Thyroid gland (tissue), 4 donors: ENCODE measurements around the gene WDR64. TPM values are rescaled to one million over a fixed set of nuclear protein-coding genes. Genes with fewer than 3 reads are reported as not detected.

Experiments used
- DNase-seq, 2 donors: peaks; one replicate each; pipeline ENCODE4 v3.0.0-alpha.2; 2019
- H3K27ac ChIP-seq, 3 donors: fragments of 200-600 bp; sonication (generic); 1 replicate in 2 of 3; 2 replicates in 1 of 3; pipeline ENCODE4 v1.5.1; 2016 to 2019; ENCODE audit warnings: mild to moderate bottlenecking in 1 of 3, moderate library complexity in 1 of 3
- H3K27me3 ChIP-seq: fragments of 200-600 bp; sonication (generic); one replicate; pipeline ENCODE4 v1.5.1; 2019
- H3K36me3 ChIP-seq, 2 donors: fragments of 200-600 bp; sonication (generic); one replicate each; pipeline ENCODE4 v1.5.1; 2016 to 2019
- H3K4me1 ChIP-seq, 2 donors: fragments of 200-600 bp; sonication (generic); one replicate each; pipeline ENCODE4 v1.5.1; 2017 to 2019
- H3K4me3 ChIP-seq, 3 donors: fragments of 200-600 bp; sonication (generic); replicated peaks in 1 of 3; 1 replicate in 2 of 3; 2 replicates in 1 of 3; pipeline ENCODE4 v1.5.1; 2016; ENCODE audit warnings: mild to moderate bottlenecking in 1 of 3
- H3K9me3 ChIP-seq: fragments of 200-600 bp; sonication (generic); one replicate; pipeline ENCODE4 v1.5.1; 2017
- POLR2A ChIP-seq, 2 donors: fragments of 450-650 bp; IDR thresholded peaks; one replicate each; pipeline ENCODE4 v1.6.1; 2017; ENCODE audit warnings: antibody characterized with exemption in 2 of 2, mild to moderate bottlenecking in 2 of 2, moderate library complexity in 1 of 2
- WGBS, 2 donors: methylation state at CpG; one replicate each; pipeline ENCODE4 v1.1.5; 2017; 5-methylcytosine and 5-hydroxymethylcytosine counted together
- intact Hi-C: fragments of 100-400 bp; cut with DNase I; formaldehyde crosslinking; loops from one replicate; pipeline ENCODE4 v1.15.1; 2023
- total RNA-seq, 4 donors: library from RNA; depleted of rRNA; stranded (reverse); fragments of >200 nt; gene quantifications; one replicate each; pipeline ENCODE4 v1.2.3, GENCODE V29; 2016
- TF ChIP-seq, protein P1 (sequence below), 6 experiments: fragments of 200-600 bp in 3 of 6; fragments of 450-650 bp in 3 of 6; sonication (generic) in 3 of 6; IDR thresholded peaks; one replicate each; pipeline ENCODE4 v1.5.1; 2016 to 2019; ENCODE audit warnings: antibody characterized with exemption in 6 of 6, mild to moderate bottlenecking in 2 of 6, inconsistent platforms in 1 of 6, moderate library complexity in 1 of 6

The WDR64 gene
- total RNA-seq, 4 donors from 2014 or later: not detected

- DNase-seq: no peak
- no peak for TF ChIP-seq POLR2A (IDR thresholded peaks at IDR 0.05)
- TF ChIP-seq, protein P1, sequence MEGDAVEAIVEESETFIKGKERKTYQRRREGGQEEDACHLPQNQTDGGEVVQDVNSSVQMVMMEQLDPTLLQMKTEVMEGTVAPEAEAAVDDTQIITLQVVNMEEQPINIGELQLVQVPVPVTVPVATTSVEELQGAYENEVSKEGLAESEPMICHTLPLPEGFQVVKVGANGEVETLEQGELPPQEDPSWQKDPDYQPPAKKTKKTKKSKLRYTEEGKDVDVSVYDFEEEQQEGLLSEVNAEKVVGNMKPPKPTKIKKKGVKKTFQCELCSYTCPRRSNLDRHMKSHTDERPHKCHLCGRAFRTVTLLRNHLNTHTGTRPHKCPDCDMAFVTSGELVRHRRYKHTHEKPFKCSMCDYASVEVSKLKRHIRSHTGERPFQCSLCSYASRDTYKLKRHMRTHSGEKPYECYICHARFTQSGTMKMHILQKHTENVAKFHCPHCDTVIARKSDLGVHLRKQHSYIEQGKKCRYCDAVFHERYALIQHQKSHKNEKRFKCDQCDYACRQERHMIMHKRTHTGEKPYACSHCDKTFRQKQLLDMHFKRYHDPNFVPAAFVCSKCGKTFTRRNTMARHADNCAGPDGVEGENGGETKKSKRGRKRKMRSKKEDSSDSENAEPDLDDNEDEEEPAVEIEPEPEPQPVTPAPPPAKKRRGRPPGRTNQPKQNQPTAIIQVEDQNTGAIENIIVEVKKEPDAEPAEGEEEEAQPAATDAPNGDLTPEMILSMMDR (IDR thresholded peaks at IDR 0.05): no peak
- Histone ChIP-seq H3K36me3 (no peaks in the 10 kb centered on the region), H3K27ac (no peak overlapping the region), H3K27me3 (no peaks in the 10 kb centered on the region), H3K9me3 (no peaks in the 10 kb centered on the region), H3K4me1 (no peaks in the 10 kb centered on the region), H3K4me3 (no peak overlapping the region)
- 78 to 79% methylated on average over 5 of the region's 5 CpGs for WGBS, 2 donors
- intact Hi-C loops: loop anchor here (10.0 kb wide), 1 partner anchor 223 kb away; no protein-coding TSS in a partner anchor
These were observed 185.3 kb downstream of the WDR64 start for GRCh38 chr1:241837416-241837815.

DNA sequence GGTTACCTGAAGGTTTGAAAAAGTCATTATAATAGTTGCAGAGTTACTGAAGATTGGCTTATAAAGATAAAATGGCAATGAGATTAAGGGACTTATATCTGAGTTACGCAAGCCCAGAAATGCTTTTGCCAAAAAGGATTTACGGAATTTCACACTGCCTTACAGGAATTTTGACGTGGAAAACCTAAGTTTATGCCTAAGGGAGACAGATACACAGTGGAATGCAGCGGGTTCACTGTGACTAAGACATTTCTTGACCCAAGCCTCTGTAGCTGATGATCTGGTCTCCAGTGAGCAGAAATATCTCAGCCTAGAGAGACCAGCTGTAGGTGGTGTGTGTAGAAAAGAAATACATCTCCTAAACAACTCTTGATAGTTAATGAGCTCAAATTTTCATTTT lies 185.8 kb downstream of the WDR64 start:
- Histone ChIP-seq H3K4me1 (no peaks in the 10 kb centered on the region), H3K27ac (no peak overlapping the region), H3K4me3 (no peak overlapping the region), H3K27me3 (no peaks in the 10 kb centered on the region), H3K36me3 (no peaks in the 10 kb centered on the region), H3K9me3 (no peaks in the 10 kb centered on the region)
- TF ChIP-seq POLR2A (IDR thresholded peaks at IDR 0.05): no peak
- TF ChIP-seq, protein P1 (IDR thresholded peaks at IDR 0.05): no peak
- DNase-seq: no peak
- intact Hi-C loops: loop anchor here (10.0 kb wide), 1 partner anchor 223 kb away; no protein-coding TSS in a partner anchor
- 85 to 90% methylated on average over 4 of the region's 4 CpGs for WGBS, 2 donors

- intact Hi-C loops: loop anchor here (10.0 kb wide), 1 partner anchor 224 kb away; no protein-coding TSS in a partner anchor
- Histone ChIP-seq H3K36me3 (no peaks in the 10 kb centered on the region), H3K27ac (no peak overlapping the region), H3K4me1 (no peaks in the 10 kb centered on the region), H3K27me3 (no peaks in the 10 kb centered on the region), H3K4me3 (no peak overlapping the region), H3K9me3 (no peaks in the 10 kb centered on the region)
- TF ChIP-seq, protein P1 (IDR thresholded peaks at IDR 0.05): no peak
- no peak for TF ChIP-seq POLR2A (IDR thresholded peaks at IDR 0.05)
- WGBS, 2 donors: 93 to 94% methylated on average over 5 of the region's 5 CpGs
- DNase-seq: no peak
These were observed 186.8 kb downstream of the WDR64 start for GRCh38 chr1:241838897-241839296.

DNA sequence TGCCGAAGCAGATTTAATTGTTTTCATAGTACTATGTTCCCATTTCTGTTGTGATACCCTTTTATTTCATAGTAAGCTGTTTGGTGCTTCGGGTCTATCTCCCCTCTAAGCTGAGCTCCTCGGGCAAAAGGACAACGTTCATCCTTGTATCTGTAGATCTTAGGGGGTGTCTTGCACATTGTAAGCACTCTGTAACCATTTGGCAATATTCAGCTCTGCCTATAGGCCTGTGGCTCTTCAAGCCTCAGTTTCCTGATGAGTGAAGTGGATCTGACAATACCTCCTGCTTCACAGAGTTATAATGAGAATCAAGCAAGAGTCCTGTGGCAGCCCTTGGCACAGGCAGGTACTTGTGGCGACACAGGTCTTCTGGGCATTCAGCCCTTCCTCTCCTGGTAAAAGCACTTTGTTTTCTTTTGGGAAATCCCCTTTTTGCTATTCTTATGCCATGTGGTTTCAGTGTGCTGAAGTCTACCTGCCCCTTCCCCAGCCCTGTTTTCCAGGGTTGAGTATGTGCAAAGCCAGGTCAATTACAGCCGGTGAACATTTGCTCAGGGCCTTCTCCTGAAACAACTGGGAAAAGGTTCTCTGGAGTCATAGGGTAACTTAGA lies 187.4 kb downstream of the WDR64 start:
- TF ChIP-seq, protein P1 (IDR thresholded peaks at IDR 0.05): no peak
- no peak for TF ChIP-seq POLR2A (IDR thresholded peaks at IDR 0.05)
- no peak for DNase-seq
- WGBS, 2 donors: 86 to 88% methylated on average over 6 of the region's 6 CpGs
- H3K9me3 ChIP-seq: no peaks in the 10 kb centered on the region
- no peaks in the 10 kb centered on the region for H3K4me1 ChIP-seq
- H3K27me3 ChIP-seq: no peaks in the 10 kb centered on the region
- intact Hi-C loops: loop anchor here (10.0 kb wide), 1 partner anchor 225 kb away; no protein-coding TSS in a partner anchor
- no peak overlapping the region for H3K27ac ChIP-seq
- H3K36me3 ChIP-seq: no peaks in the 10 kb centered on the region
- H3K4me3 ChIP-seq: no peak overlapping the region

DNA sequence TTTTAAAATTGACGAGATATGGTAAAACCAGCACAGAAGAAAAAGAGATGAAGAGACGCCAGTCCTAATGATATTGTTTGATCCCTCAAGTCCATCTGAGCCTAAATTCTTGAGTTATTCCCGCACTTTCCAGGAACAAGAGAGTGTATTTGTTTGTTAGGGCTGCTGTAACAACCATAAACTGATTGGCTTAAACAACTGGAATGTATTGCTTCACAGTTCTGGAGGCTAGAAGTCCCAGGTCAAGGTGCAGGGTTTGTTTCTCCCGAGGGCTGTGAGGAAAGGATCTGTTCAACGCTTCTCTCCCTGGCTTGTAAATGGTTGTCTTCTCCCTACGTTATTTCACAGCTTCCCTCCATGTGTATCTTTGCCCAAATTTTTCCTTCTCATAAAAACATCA lies 188.1 kb downstream of the WDR64 start:
- H3K9me3 ChIP-seq: no peaks in the 10 kb centered on the region
- H3K4me1 ChIP-seq: no peaks in the 10 kb centered on the region
- H3K4me3 ChIP-seq: no peak overlapping the region
- no peaks in the 10 kb centered on the region for H3K36me3 ChIP-seq
- 87 to 88% methylated on average over 6 of the region's 6 CpGs for WGBS, 2 donors
- DNase-seq: no peak
- no peaks in the 10 kb centered on the region for H3K27me3 ChIP-seq
- intact Hi-C loops: no loop called here
- TF ChIP-seq, protein P1 (IDR thresholded peaks at IDR 0.05): no peak
- no peak for TF ChIP-seq POLR2A (IDR thresholded peaks at IDR 0.05)
- no peak overlapping the region for H3K27ac ChIP-seq
